ENCODE data around the gene FARSA.
"Not testable (repeated sequence)": the region's sequence is repeated elsewhere in the genome, so short reads cannot be mapped to it uniquely, and the experiment has no call there.

The FARSA gene

GRCh38 chr19:12933287-12934072, at the start of gene FARSA:
TSS of gene FARSA (minus strand) at chr19:12933711. CDS start at chr19:12933696, 15 bp downstream.
- peak; percentile 79 for DNase-seq

- no peak for DNase-seq
Measured at GRCh38 chr19:12983091-12983490, 49.6 kb upstream of the FARSA start.

GRCh38 chr19:12982648-12983047, 49.1 kb upstream of the FARSA start:
- DNase-seq, result no peak

- no peak for DNase-seq
Measured at GRCh38 chr19:12979974-12980373, 46.5 kb upstream of the FARSA start.

GRCh38 chr19:12976109-12976508, 42.6 kb upstream of the FARSA start:
- not testable (repeated sequence) for DNase-seq

- no peak for DNase-seq
Measured at GRCh38 chr19:12975221-12975741, 41.8 kb upstream of the FARSA start.

- peak; percentile 85 for DNase-seq
Measured at GRCh38 chr19:12974301-12975220, 41.0 kb upstream of the FARSA start.

- no peak for DNase-seq
Measured at GRCh38 chr19:12973236-12973635, 39.7 kb upstream of the FARSA start.

GRCh38 chr19:12970070-12970820, 36.7 kb upstream of the FARSA start:
- DNase-seq, result no peak

GRCh38 chr19:12969292-12969988, 35.9 kb upstream of the FARSA start, which contains the start of gene DAND5:
TSS of gene DAND5 (plus strand) at chr19:12969576. CDS start at chr19:12969661, 85 bp downstream.
- peak; percentile 62 for DNase-seq

- DNase-seq, result no peak
Measured at GRCh38 chr19:12967907-12968306, 34.4 kb upstream of the FARSA start.

- no peak for DNase-seq
Measured at GRCh38 chr19:12965812-12966135, 32.3 kb upstream of the FARSA start.

- DNase-seq, result peak; percentile 65
Measured at GRCh38 chr19:12965017-12965811, 31.7 kb upstream of the FARSA start.

- DNase-seq, result no peak
Measured at GRCh38 chr19:12959481-12959880, 26.0 kb upstream of the FARSA start.

- not testable (repeated sequence) for DNase-seq
Measured at GRCh38 chr19:12957389-12957952, 24.0 kb upstream of the FARSA start.

GRCh38 chr19:12956446-12957388, 23.2 kb upstream of the FARSA start, which contains the start of gene GADD45GIP1:
TSS of gene GADD45GIP1 (minus strand) at chr19:12957223. CDS start at chr19:12957212, 11 bp downstream.
- peak; percentile 68 for DNase-seq

GRCh38 chr19:12955996-12956395, 22.5 kb upstream of the FARSA start:
- DNase-seq, result no peak

GRCh38 chr19:12955575-12955974, 22.1 kb upstream of the FARSA start:
- DNase-seq, result not testable (repeated sequence)

- no peak for DNase-seq
Measured at GRCh38 chr19:12954612-12954962, 21.1 kb upstream of the FARSA start.
